ENCODE data around the gene PEPD. TPM values are rescaled to one million over a fixed set of nuclear protein-coding genes. Genes with fewer than 3 reads are reported as not detected.

The PEPD gene
- total RNA-seq, 4 donors from 2014 or later = 79.8 to 122 (median 94.8) TPM

GRCh38 chr19:33449799-33450198 lies 71.8 kb downstream of the PEPD start:
- H3K4me3 ChIP-seq = no peak overlapping the region
- no peaks in the 10 kb centered on the region for H3K4me1 ChIP-seq
- no peaks in the 10 kb centered on the region for H3K27me3 ChIP-seq
- H3K9me3 ChIP-seq = no peaks in the 10 kb centered on the region
- peaks cover 0 to 38% (median 0%) of the 10 kb centered on the region in 3 donors for H3K36me3 ChIP-seq
- WGBS, 2 donors = 84 to 87% methylated on average over 6 of the region's 6 CpGs
- no peak for TF ChIP-seq POLR2A (IDR thresholded peaks at IDR 0.05)
- TF ChIP-seq EP300 (IDR thresholded peaks at IDR 0.05) = no peak
- no peak for TF ChIP-seq CTCF (IDR thresholded peaks at IDR 0.05)
- DNase-seq (ENCODE audit: low spot score in 2 of 2) = no peak
- no peak overlapping the region for H3K27ac ChIP-seq

GRCh38 chr19:33448159-33448516 lies 73.5 kb downstream of the PEPD start:
- Histone ChIP-seq H3K27ac (no peak overlapping the region), H3K9me3 (no peaks in the 10 kb centered on the region), H3K27me3 (no peaks in the 10 kb centered on the region), H3K36me3 (peaks cover 0 to 46% (median 0%) of the 10 kb centered on the region in 3 donors), H3K4me3 (no peak overlapping the region), H3K4me1 (no peaks in the 10 kb centered on the region)
- TF ChIP-seq EP300 (IDR thresholded peaks at IDR 0.05) (no peak), POLR2A (IDR thresholded peaks at IDR 0.05) (no peak), CTCF (IDR thresholded peaks at IDR 0.05) (no peak)
- DNase-seq (ENCODE audit: low spot score in 2 of 2) = no peak
- 90 to 92% methylated on average over 9 of the region's 9 CpGs for WGBS, 2 donors

- no peak overlapping the region for H3K27ac ChIP-seq
- TF ChIP-seq POLR2A (IDR thresholded peaks at IDR 0.05) = no peak
- TF ChIP-seq EP300 (IDR thresholded peaks at IDR 0.05) = no peak
- TF ChIP-seq CTCF (IDR thresholded peaks at IDR 0.05) = no peak
- peaks cover 0 to 49% (median 0%) of the 10 kb centered on the region in 3 donors for H3K36me3 ChIP-seq
- H3K4me1 ChIP-seq = no peaks in the 10 kb centered on the region
- no peak for DNase-seq (ENCODE audit: low spot score in 2 of 2)
- H3K9me3 ChIP-seq = no peaks in the 10 kb centered on the region
- 75 to 78% methylated on average over 15 to 16 of the region's 18 CpGs for WGBS, 2 donors
- no peak overlapping the region for H3K4me3 ChIP-seq
- no peaks in the 10 kb centered on the region for H3K27me3 ChIP-seq
These were observed 74.0 kb downstream of the PEPD start for GRCh38 chr19:33447336-33448158.

GRCh38 chr19:33446330-33447293 lies 75.0 kb downstream of the PEPD start:
- Histone ChIP-seq H3K4me3 (no peak overlapping the region), H3K27me3 (no peaks in the 10 kb centered on the region), H3K27ac (no peak overlapping the region), H3K9me3 (no peaks in the 10 kb centered on the region), H3K36me3 (peaks cover 0 to 57% (median 0%) of the 10 kb centered on the region in 3 donors), H3K4me1 (no peaks in the 10 kb centered on the region)
- no peak for TF ChIP-seq EP300 (IDR thresholded peaks at IDR 0.05)
- TF ChIP-seq POLR2A (IDR thresholded peaks at IDR 0.05) = no peak
- TF ChIP-seq CTCF (IDR thresholded peaks at IDR 0.05) = no peak
- no peak for DNase-seq (ENCODE audit: low spot score in 2 of 2)
- 91 to 93% methylated on average over 22 to 23 of the region's 23 CpGs for WGBS, 2 donors

Measured in tibial nerve (tissue), 4 donors.